PFSK-1 (cell line): Measurements from ENCODE around the gene INPP4B.

Experiments
- FOXP2 ChIP-seq: optimal IDR thresholded peaks from 2 replicates; pipeline ENCODE3; 2011; ENCODE audit warnings: borderline replicate concordance, control low read depth, inconsistent platforms; ENCODE audit not compliant: insufficient read depth; ENCODE audit errors: extremely low read length, extremely low read depth
- POLR2AphosphoS5 ChIP-seq: IDR thresholded peaks from 2 replicates; pipeline ENCODE4 v1.6.1; 2012; ENCODE audit warnings: low read depth, mild to moderate bottlenecking, control low read depth, low read length, moderate library complexity
- REST ChIP-seq, 2 experiments: IDR thresholded peaks; 2 replicates each; pipeline versions ENCODE4 v1.6.1 to v1.8.0; 2011 to 2012; ENCODE audit warnings: low read depth in 2 of 2, low read length in 2 of 2, control low read depth in 1 of 2, inconsistent platforms in 1 of 2, mild to moderate bottlenecking in 1 of 2, moderate library complexity in 1 of 2; ENCODE audit not compliant: insufficient read depth in 1 of 2
- SIN3A ChIP-seq: IDR thresholded peaks from 2 replicates; pipeline ENCODE4 v1.6.1; 2012; ENCODE audit warnings: mild to moderate bottlenecking, low read length, moderate library complexity, borderline replicate concordance; ENCODE audit not compliant: insufficient read depth
- TAF1 ChIP-seq: IDR thresholded peaks from 2 replicates; pipeline ENCODE4 v1.6.1; 2012; ENCODE audit warnings: low read length, control low read depth, borderline replicate concordance; ENCODE audit not compliant: insufficient read depth

Gene INPP4B

GRCh38 chr4:142473960-142474338 lies 372.2 kb downstream of the INPP4B start:
- TF ChIP-seq FOXP2, result no peak
- TF ChIP-seq SIN3A, result no peak
- TF ChIP-seq TAF1, result no peak
- no peak for TF ChIP-seq POLR2AphosphoS5
- TF ChIP-seq REST (IDR thresholded peaks at IDR 0.05; ENCODE audit: insufficient read depth in 1 of 2, low read depth in 2 of 2, low read length in 2 of 2), result no peak

- TF ChIP-seq TAF1 (no peak), REST (IDR thresholded peaks at IDR 0.05; ENCODE audit: insufficient read depth in 1 of 2, low read depth in 2 of 2, low read length in 2 of 2) (no peak), POLR2AphosphoS5 (no peak), SIN3A (no peak), FOXP2 (no peak)
These were observed 372.7 kb downstream of the INPP4B start for GRCh38 chr4:142473218-142473959.

GRCh38 chr4:142467088-142467487 lies 379.0 kb downstream of the INPP4B start:
- no peak for TF ChIP-seq REST (IDR thresholded peaks at IDR 0.05; ENCODE audit: insufficient read depth in 1 of 2, low read depth in 2 of 2, low read length in 2 of 2)
- TF ChIP-seq SIN3A, result no peak
- no peak for TF ChIP-seq POLR2AphosphoS5
- no peak for TF ChIP-seq TAF1
- TF ChIP-seq FOXP2, result no peak

- TF ChIP-seq TAF1 (no peak), POLR2AphosphoS5 (no peak), REST (IDR thresholded peaks at IDR 0.05; ENCODE audit: insufficient read depth in 1 of 2, low read depth in 2 of 2, low read length in 2 of 2) (no peak), SIN3A (no peak), FOXP2 (no peak)
These were observed 380.6 kb downstream of the INPP4B start for GRCh38 chr4:142465526-142465925.

GRCh38 chr4:142463206-142463605 lies 382.9 kb downstream of the INPP4B start:
- TF ChIP-seq FOXP2 (no peak), SIN3A (no peak), POLR2AphosphoS5 (no peak), TAF1 (no peak), REST (IDR thresholded peaks at IDR 0.05; ENCODE audit: insufficient read depth in 1 of 2, low read depth in 2 of 2, low read length in 2 of 2) (no peak)
